Coronary artery (tissue), 2 donors: ENCODE measurements around the gene DDX31.
A peak's percentile ranks its signal among the peaks of the same experiment; 100 is the strongest.

Experiments used
- DNase-seq: peaks from one replicate; pipeline ENCODE4 v3.0.0-alpha.2; 2017; ENCODE audit warnings: low spot score
- H3K27ac ChIP-seq, 2 donors: fragments of 200-600 bp; sonication (generic); one replicate each; pipeline ENCODE4 v1.5.1; 2016 to 2019
- H3K4me3 ChIP-seq: fragments of 200-600 bp; sonication (generic); 2 replicates; pipeline ENCODE4 v1.5.1; 2016; ENCODE audit warnings: mild to moderate bottlenecking, moderate library complexity
- TF ChIP-seq, protein P1 (sequence below): fragments of 200-600 bp; sonication (generic); IDR thresholded peaks from one replicate; pipeline ENCODE4 v1.5.1; 2019; ENCODE audit warnings: antibody characterized with exemption

DDX31 gene

GRCh38 chr9:132546148-132547051 lies 123.4 kb downstream of the DDX31 start:
- peak overlapping the region; percentile 17 for H3K4me3 ChIP-seq
- no peak overlapping the region for H3K27ac ChIP-seq
- DNase-seq = no peak
- TF ChIP-seq, protein P1, sequence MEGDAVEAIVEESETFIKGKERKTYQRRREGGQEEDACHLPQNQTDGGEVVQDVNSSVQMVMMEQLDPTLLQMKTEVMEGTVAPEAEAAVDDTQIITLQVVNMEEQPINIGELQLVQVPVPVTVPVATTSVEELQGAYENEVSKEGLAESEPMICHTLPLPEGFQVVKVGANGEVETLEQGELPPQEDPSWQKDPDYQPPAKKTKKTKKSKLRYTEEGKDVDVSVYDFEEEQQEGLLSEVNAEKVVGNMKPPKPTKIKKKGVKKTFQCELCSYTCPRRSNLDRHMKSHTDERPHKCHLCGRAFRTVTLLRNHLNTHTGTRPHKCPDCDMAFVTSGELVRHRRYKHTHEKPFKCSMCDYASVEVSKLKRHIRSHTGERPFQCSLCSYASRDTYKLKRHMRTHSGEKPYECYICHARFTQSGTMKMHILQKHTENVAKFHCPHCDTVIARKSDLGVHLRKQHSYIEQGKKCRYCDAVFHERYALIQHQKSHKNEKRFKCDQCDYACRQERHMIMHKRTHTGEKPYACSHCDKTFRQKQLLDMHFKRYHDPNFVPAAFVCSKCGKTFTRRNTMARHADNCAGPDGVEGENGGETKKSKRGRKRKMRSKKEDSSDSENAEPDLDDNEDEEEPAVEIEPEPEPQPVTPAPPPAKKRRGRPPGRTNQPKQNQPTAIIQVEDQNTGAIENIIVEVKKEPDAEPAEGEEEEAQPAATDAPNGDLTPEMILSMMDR = no peak

- no peak for DNase-seq
- TF ChIP-seq, protein P1 = no peak
- no peak overlapping the region for H3K27ac ChIP-seq
- H3K4me3 ChIP-seq = no peak overlapping the region
These were observed 124.2 kb downstream of the DDX31 start for GRCh38 chr9:132545578-132545977.

DNA sequence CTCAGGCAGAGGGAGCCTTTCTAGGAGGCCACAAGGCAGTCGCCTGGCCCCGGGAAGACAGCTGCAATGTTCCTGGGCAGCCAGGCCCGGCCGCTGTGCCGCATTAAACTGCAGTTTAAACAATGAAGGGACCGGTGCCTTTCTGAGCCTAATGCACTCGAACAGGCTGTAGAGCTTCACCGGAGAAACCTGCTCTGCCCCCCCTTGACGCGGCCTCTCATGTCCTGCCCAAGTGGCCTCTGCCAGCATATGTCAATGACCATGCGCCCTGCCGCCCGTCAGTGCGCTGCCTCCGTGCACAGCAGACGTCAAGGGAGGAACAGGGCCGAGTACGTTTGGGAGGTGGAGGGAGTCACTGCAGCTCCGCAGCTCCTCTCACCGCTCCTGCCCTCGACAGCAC lies 125.8 kb downstream of the DDX31 start:
- Histone ChIP-seq H3K4me3 (no peak overlapping the region), H3K27ac (no peak overlapping the region)
- no peak for DNase-seq
- TF ChIP-seq, protein P1 = no peak

DNA sequence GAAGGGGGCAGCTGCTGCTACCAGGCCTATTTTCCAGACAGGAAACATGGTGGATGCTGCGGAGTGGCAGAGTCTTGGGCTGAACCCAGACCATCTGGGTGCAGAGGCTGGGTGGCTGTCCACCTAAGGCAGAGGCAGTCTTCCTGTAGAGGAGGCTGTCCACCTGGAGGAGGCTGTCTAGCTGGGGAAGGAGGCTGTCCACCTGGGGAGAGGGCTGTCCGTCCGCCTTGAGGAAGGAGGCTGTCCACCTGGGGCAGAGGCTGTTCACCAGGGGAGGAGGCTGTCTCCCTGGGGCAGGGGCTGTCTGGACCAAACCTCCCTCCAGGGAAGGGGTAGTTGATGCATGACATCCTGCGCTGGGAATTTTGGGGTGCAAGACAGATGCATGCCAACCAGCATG lies 126.5 kb downstream of the DDX31 start:
- TF ChIP-seq, protein P1 = no peak
- Histone ChIP-seq H3K4me3 (no peak overlapping the region), H3K27ac (no peak overlapping the region)
- DNase-seq = no peak
